Ishikawa (cell line): ENCODE measurements around the gene TREH.

ENCODE experiments used
- CEBPB ChIP-seq: IDR thresholded peaks from 2 replicates; pipeline ENCODE4 v1.6.1; 2012
- CREB1 ChIP-seq: IDR thresholded peaks from 2 replicates; pipeline ENCODE4 v1.6.1; 2012; ENCODE audit warnings: low read depth
- EGR1 ChIP-seq: IDR thresholded peaks from 2 replicates; pipeline ENCODE4 v1.6.1; 2012
- EP300 ChIP-seq: IDR thresholded peaks from 2 replicates; pipeline ENCODE4 v1.6.1; 2012; ENCODE audit warnings: borderline replicate concordance
- FOXM1 ChIP-seq: IDR thresholded peaks from 2 replicates; pipeline ENCODE4 v1.6.1; 2012; ENCODE audit warnings: low read depth, borderline replicate concordance
- NFIC ChIP-seq: IDR thresholded peaks from 2 replicates; pipeline ENCODE4 v1.6.1; 2012
- RAD21 ChIP-seq: IDR thresholded peaks from 2 replicates; pipeline ENCODE4 v1.6.1; 2012; ENCODE audit warnings: low read depth
- TAF1 ChIP-seq: IDR thresholded peaks from 2 replicates; pipeline ENCODE4 v1.6.1; 2012; ENCODE audit warnings: low read depth, mild to moderate bottlenecking
- TCF12 ChIP-seq: IDR thresholded peaks from 2 replicates; pipeline ENCODE4 v1.6.1; 2012; ENCODE audit warnings: low read depth
- TEAD4 ChIP-seq: IDR thresholded peaks from 2 replicates; pipeline ENCODE4 v1.6.1; 2012
- YY1 ChIP-seq: IDR thresholded peaks from 2 replicates; pipeline ENCODE4 v1.6.1; 2012; ENCODE audit warnings: low read depth
- ZBTB7A ChIP-seq: IDR thresholded peaks from 2 replicates; pipeline ENCODE4 v1.6.1; 2012; ENCODE audit warnings: low read depth
- TF ChIP-seq, protein P1 (sequence below): IDR thresholded peaks from 2 replicates; pipeline ENCODE4 v1.6.1; 2012
- TF ChIP-seq, protein P2 (sequence below): IDR thresholded peaks from 2 replicates; pipeline ENCODE4 v1.6.1; 2012
- TF ChIP-seq, protein P3 (sequence below): IDR thresholded peaks from 2 replicates; pipeline ENCODE4 v1.6.1; 2012; ENCODE audit warnings: low read depth, mild to moderate bottlenecking

The TREH gene

GRCh38 chr11:118697346-118697745, 17.9 kb upstream of the TREH start:
- TF ChIP-seq, protein P1, sequence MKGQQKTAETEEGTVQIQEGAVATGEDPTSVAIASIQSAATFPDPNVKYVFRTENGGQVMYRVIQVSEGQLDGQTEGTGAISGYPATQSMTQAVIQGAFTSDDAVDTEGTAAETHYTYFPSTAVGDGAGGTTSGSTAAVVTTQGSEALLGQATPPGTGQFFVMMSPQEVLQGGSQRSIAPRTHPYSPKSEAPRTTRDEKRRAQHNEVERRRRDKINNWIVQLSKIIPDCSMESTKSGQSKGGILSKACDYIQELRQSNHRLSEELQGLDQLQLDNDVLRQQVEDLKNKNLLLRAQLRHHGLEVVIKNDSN: no peak
- TF ChIP-seq EP300: no peak
- TF ChIP-seq, protein P2, sequence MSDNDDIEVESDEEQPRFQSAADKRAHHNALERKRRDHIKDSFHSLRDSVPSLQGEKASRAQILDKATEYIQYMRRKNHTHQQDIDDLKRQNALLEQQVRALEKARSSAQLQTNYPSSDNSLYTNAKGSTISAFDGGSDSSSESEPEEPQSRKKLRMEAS: no peak

- TF ChIP-seq, protein P2: no peak
- no peak for TF ChIP-seq CREB1
- TF ChIP-seq, protein P3, sequence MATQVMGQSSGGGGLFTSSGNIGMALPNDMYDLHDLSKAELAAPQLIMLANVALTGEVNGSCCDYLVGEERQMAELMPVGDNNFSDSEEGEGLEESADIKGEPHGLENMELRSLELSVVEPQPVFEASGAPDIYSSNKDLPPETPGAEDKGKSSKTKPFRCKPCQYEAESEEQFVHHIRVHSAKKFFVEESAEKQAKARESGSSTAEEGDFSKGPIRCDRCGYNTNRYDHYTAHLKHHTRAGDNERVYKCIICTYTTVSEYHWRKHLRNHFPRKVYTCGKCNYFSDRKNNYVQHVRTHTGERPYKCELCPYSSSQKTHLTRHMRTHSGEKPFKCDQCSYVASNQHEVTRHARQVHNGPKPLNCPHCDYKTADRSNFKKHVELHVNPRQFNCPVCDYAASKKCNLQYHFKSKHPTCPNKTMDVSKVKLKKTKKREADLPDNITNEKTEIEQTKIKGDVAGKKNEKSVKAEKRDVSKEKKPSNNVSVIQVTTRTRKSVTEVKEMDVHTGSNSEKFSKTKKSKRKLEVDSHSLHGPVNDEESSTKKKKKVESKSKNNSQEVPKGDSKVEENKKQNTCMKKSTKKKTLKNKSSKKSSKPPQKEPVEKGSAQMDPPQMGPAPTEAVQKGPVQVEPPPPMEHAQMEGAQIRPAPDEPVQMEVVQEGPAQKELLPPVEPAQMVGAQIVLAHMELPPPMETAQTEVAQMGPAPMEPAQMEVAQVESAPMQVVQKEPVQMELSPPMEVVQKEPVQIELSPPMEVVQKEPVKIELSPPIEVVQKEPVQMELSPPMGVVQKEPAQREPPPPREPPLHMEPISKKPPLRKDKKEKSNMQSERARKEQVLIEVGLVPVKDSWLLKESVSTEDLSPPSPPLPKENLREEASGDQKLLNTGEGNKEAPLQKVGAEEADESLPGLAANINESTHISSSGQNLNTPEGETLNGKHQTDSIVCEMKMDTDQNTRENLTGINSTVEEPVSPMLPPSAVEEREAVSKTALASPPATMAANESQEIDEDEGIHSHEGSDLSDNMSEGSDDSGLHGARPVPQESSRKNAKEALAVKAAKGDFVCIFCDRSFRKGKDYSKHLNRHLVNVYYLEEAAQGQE: no peak
Measured at GRCh38 chr11:118696673-118697226, 17.3 kb upstream of the TREH start.

GRCh38 chr11:118694771-118695170, 15.3 kb upstream of the TREH start:
- TF ChIP-seq, protein P3: no peak
- TF ChIP-seq TCF12 (no peak), EP300 (no peak), EGR1 (no peak), RAD21 (no peak)

DNA sequence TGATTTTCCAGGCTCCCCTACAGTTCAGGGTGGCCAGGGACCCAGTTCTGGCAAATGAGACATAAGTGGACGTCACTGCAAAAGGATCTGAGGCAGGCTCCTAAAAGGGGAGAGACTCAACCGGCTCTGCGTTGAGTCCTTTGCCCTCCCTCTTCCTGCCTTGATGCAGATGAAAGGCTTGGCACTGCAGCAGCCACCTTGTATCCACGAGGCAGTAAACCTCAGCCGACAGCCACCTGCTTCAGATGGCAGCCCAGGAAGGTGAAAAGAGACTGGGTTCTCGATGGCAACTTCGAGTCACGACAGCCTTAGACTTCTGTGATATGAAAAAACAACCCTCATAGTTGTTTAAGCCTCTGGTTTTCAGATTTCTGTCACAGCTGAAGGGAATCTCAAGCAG, 14.7 kb upstream of the TREH start:
- TF ChIP-seq YY1: no peak
- TF ChIP-seq RAD21: no peak
- TF ChIP-seq NFIC: no peak
- no peak for TF ChIP-seq TEAD4
- TF ChIP-seq TAF1: no peak
- TF ChIP-seq, protein P2: no peak
- TF ChIP-seq CEBPB: no peak
- TF ChIP-seq, protein P1: no peak
- TF ChIP-seq ZBTB7A: no peak
- TF ChIP-seq, protein P3: no peak
- TF ChIP-seq FOXM1: no peak
- no peak for TF ChIP-seq CREB1

DNA sequence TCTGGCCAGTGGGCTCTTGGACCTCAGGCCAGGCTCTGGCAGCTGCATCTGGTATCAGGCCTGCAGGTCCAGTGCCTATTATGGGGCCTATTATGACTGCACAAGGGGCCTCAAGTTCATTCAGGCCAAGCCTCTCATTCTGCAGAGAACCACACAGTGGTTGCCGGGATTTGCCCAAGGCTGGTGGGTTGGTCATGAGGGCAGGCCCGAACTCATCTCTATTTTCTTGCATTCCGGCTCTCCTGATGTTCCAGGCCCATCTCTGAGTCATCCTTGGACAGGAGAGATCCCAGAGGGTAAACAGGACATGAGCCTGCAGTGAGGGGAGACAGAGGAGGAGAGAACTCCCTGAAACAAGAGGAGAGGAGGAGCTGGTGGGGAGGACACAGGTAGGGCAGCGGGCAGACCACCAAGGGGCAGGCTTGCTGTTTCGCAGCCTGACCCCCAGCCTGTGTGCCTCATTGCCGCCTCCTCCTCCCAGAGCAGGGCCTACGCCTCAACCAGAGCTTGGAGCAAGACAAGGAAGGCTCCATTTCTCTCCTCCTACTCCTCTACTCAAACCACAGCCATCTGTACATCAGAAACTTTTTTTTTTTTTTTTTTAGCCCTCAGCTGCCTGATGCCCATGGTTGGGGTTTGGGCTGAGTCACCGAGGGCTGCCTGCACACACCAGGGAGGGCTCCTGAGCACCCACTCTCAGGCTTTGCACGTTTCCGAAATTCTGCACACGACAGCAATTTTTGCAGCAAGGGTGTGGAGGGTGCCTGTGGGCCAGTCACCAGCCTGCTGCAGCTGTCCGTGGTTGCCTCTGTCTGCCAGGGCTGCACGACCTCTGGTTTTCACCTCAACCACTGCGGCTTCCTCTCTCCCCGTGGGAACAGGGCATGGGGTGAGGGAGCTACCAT, 12.7 kb upstream of the TREH start:
- TF ChIP-seq ZBTB7A: no peak
